G401 (cell line): ENCODE measurements around the gene APPL2. TPM values are rescaled to one million over a fixed set of nuclear protein-coding genes. Genes with fewer than 3 reads are reported as not detected.

Experiments used
- DNase-seq: peaks from one replicate; pipeline ENCODE4 v3.0.0-alpha.2; 2015; ENCODE audit warnings: low spot score
- in situ Hi-C: cut with HindIII; loops from 2 replicates; pipeline ENCODE4 v1.10.0; 2016; ENCODE audit warnings: low sequenced_read_pairs, mixed read lengths
- total RNA-seq: library from RNA; depleted of rRNA; stranded (reverse); fragments of >200 nt; shearing (Covaris generic); gene quantifications from 2 replicates; pipeline ENCODE4 v1.2.3, GENCODE V29; 2014; rRNA removed

The APPL2 gene, protein sequence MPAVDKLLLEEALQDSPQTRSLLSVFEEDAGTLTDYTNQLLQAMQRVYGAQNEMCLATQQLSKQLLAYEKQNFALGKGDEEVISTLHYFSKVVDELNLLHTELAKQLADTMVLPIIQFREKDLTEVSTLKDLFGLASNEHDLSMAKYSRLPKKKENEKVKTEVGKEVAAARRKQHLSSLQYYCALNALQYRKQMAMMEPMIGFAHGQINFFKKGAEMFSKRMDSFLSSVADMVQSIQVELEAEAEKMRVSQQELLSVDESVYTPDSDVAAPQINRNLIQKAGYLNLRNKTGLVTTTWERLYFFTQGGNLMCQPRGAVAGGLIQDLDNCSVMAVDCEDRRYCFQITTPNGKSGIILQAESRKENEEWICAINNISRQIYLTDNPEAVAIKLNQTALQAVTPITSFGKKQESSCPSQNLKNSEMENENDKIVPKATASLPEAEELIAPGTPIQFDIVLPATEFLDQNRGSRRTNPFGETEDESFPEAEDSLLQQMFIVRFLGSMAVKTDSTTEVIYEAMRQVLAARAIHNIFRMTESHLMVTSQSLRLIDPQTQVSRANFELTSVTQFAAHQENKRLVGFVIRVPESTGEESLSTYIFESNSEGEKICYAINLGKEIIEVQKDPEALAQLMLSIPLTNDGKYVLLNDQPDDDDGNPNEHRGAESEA
- 36.4 and 36.5 TPM in 2 replicates for total RNA-seq

- peak; percentile 89 for DNase-seq
- in situ Hi-C loops: no loop called here
Observed at GRCh38 chr12:105235732-105236476, at the start of gene APPL2. Gene APPL2, minus strand, starts transcription at chr12:105236174. Its CDS starts 162 bp downstream, at chr12:105236012.

GRCh38 chr12:105285378-105285777 is 49.4 kb upstream of the APPL2 start:
- in situ Hi-C loops: no loop called here
- DNase-seq: no peak

GRCh38 chr12:105281694-105282049 is 45.7 kb upstream of the APPL2 start:
- in situ Hi-C loops: no loop called here
- DNase-seq: no peak

DNA sequence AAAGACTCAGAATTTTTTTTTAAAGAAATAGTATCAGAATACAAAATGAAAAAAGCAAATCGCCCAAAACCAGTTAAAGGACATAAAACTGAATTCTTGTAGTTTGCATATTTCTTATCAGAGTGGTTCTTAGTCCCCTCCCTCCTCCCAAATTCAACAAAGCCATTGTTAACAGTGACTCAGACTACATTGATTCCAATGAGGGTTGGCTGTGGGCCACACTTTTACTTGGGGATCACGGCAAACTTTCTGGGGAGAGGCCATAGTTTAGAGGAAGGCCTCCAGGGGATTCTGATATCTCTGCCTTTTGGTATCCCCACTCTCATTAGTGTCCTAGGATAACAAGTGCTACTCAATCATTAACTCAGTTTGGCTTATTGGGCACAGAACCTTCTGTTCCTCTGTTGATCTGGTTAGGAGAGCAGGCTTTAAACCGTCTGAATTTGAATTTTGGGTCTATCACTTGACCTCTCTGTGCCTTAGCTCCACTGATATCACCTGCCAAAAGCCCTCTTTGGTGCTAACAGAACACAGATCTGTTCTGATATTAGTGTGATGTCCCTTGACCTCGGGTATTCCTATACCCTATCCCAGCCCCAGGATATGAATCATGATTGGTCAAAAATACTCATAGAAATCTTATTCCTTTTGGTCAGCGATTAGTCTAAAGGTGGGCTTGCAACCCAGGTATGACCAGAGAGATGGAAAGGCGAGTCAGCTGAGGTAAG is 45.2 kb upstream of the APPL2 start:
- DNase-seq: no peak
- in situ Hi-C loops: no loop called here

DNA sequence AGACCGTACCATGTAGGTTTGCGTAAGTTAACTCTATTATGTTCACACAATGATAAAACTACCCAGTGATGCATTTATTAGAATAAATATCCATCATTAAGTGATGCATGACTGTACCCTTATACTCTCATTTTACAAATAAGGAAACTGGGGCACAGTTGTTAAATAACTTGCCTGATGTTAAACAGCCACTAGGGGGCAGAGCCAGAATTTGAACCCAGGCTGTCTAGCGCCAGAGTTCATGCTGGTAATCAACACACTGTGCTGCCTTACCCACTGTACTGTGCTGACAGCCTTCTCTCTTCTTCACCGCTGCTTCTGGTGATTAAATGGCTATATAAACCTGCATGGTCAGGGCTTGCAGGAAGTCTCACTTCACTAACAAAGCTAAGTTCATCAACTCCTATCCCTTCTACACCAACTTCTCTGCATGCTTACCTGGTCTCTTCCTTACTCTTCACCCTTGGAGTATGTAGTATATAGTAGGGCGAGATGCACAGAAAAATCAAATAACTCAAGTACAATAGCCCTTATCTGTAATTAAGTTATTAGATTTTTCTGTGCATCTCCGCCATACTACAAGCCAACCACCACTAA is 43.6 kb upstream of the APPL2 start:
- peak; percentile 7 for DNase-seq
- in situ Hi-C loops: no loop called here

- DNase-seq: no peak
- in situ Hi-C loops: no loop called here
Observed at GRCh38 chr12:105278043-105278697, 42.2 kb upstream of the APPL2 start.

DNA sequence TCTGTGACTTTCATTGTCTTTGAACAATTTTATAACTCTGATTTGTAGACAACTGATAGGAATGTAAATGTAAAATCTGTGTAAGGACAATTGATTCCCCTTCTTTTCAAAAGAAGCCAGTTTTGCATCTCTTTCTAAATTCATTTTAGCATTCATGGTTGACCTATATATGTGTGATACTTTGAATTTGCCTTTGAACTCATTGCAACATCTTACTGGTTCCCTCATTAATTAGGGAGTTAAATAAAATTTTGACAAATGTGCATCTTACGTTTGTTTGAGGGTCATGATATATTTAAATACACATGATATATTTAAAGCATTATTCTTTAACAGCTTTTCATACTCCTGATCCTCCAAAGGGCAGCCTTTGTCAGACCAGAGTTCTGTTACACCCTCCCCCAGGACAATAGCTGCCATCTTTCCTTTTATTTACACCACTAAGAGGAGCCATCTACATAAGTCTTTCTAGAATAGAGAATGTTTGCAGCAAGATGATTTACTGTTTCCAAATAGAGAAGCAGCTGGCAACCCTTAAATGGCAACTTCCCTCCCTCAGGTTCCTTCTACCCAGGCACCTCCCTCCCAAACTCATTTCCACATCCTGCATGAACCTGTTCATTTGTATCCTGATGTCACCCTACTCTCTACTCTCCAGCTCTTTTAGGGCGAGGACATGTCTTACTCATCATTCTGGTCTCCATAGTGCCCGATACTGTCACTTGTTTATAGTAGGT is 40.2 kb upstream of the APPL2 start:
- in situ Hi-C loops: no loop called here
- no peak for DNase-seq

- DNase-seq: no peak
- in situ Hi-C loops: no loop called here
Observed at GRCh38 chr12:105274571-105274970, 38.6 kb upstream of the APPL2 start.

- in situ Hi-C loops: no loop called here
- no peak for DNase-seq
Observed at GRCh38 chr12:105273601-105274000, 37.6 kb upstream of the APPL2 start.

DNA sequence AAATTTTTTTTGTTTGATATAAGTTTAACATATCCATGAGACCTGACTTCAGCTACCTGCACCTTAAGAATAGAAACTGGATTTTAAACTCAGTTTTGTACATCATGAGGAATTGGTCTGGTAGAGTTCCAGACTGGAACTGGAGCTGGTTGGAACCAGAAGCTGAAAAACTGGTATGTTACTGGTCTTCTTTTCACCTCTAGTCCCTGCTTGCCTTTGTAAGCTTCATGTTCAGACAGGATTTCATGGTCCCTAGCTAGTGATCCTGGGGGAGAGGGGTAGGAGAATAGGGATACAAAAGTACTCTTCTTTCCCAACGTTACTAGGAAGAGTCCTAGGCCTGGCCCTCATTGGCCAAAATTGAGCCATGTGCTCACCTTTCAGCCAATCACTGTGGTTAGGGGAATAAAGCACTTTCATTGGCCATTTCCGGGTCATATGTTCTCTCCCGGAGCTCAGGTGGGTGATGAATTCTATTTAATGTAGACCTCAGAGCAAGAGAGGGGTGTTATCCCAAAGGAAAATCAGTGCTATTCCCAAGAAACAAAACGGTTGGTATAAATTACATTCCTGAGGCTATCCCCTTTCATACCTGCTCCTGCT is 36.9 kb upstream of the APPL2 start:
- in situ Hi-C loops: no loop called here
- DNase-seq: no peak

DNA sequence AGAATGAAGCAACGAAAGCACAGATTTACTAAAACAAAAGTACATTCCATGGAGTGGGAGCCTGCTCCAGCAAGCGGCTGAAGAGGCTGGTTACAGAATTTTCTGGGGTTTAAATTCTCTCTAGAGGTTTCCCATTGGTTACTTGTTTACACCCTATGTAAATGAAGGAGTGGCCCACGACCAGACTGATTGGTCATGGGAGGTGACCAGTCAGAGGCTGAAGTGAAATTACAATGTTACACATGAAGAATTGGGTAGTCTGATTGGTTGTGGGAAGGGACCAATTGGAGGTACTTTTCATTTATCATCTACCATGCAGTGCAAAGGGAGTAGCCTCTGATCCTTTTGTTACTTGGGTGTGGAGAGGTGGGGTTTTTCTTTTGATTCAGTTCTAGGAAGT is 36.2 kb upstream of the APPL2 start:
- in situ Hi-C loops: no loop called here

DNA sequence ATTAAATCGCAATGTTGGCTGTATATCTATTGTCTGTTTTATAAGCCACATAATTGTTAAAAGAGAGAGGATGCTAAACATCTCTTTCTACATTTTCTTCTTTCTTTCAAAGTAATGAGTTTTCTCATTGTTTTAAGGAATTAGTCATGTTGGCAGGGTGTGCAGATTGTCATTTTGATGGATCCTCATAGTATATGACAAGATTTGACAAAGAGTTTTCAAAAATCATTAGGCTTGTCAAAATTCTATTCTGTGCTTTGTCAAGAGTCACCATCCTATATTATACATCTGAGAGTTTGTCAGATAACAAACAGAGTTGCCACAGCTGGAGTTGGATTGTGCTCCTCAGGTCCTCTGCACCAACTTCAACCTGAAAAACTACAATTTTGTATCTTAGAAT is 35.4 kb upstream of the APPL2 start:
- DNase-seq: no peak
- in situ Hi-C loops: no loop called here

More for the DNA sequence above, 36.2 kb upstream of the APPL2 start:
- no peak for DNase-seq

DNA sequence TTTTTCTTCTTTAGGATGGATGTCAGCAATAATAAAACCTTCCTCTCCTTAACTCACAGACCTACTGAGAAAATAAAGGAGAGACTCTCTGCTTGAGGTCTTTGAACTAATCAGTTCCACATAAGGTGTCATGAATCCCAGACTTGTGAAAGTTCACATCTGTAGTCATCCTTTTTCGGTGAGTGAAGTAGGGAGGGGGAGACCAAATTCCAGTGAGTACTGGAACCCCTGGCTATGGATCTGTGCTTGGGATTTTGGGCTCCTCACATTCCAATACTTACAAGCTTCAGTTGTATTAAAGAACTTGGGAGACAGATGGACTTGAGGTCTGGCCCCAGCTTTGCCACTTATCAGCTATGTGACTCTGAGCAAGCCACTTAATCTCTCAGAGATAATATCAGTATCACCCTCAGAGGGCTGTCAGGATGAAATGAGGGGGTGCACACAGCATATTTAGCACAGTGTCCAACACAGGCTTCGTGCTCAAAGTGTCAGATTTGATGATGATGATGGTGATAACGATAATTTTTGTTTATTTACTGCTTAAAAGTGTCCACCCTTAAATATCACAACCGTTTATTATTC is 34.8 kb upstream of the APPL2 start:
- in situ Hi-C loops: no loop called here
- DNase-seq: no peak

GRCh38 chr12:105267711-105268110 is 31.7 kb upstream of the APPL2 start:
- no peak for DNase-seq
- in situ Hi-C loops: no loop called here

DNA sequence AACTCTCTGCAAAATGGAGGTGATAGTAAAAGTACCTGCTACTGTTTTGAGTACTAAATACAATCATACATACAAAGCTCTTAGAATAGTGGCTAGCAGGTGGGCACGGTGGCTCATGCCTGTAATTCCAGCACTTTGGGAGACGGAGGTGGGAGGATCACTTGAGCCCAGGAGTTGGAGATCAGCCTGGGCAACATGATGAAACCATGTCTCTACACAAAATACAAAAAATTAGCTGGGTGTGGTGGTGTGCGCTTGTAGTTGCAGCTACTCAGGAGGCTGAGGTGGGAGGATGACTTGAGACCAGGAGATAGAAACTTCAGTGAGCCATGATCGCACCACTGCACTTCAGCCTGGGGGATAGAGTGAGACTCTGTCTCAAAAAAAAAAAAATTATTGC is 28.8 kb upstream of the APPL2 start:
- in situ Hi-C loops: no loop called here

DNA sequence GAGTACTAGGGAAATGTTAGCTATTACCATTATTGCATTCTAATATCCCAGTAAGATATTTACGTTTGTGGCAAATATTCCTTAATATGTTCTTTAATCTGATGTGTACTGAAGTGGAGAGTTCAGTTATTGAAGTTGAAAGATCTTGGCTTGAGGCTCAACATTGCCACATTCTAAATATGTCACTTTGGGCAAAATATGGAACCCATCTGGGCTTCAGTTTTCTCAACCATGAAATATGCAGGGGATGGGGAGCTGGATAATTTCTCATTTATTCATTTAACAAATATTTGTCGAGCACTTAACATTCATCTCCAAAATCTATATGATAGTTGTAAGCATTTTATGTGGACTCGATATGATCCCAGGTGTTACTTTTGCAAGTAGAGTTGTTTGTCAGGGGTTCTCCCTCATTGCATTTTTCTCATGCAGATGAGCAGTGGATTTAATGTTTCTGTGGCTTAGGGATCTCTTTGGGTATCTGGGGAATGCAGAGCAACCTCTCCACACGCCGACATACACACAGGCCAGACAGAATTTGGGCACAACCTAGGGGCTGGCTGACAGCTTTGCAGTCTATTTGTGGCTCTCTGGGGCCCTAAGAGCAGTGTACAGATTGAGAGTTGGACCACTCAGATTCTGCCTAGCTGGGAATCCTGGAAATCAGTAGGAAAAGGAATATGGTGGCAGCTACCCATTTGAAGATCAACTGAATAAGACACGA is 26.6 kb upstream of the APPL2 start:
- DNase-seq: no peak
- in situ Hi-C loops: no loop called here

More for the DNA sequence above, 28.8 kb upstream of the APPL2 start:
- DNase-seq: no peak

- DNase-seq: no peak
- in situ Hi-C loops: no loop called here
Observed at GRCh38 chr12:105261010-105261409, 25.0 kb upstream of the APPL2 start.
